NCI-H187 (cell line): ENCODE measurements around the gene WASHC3.
A peak's percentile ranks its signal among the peaks of the same experiment; 100 is the strongest.
"Not testable (repeated sequence)": the region's sequence is repeated elsewhere in the genome, so short reads cannot be mapped to it uniquely, and the experiment has no call there.

Experiments used
- DNase-seq, 2 experiments: peaks; one replicate each; lab custom pipeline; 2025; lab: John Stamatoyannopoulos, UW

Gene WASHC3, protein sequence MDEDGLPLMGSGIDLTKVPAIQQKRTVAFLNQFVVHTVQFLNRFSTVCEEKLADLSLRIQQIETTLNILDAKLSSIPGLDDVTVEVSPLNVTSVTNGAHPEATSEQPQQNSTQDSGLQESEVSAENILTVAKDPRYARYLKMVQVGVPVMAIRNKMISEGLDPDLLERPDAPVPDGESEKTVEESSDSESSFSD

DNA sequence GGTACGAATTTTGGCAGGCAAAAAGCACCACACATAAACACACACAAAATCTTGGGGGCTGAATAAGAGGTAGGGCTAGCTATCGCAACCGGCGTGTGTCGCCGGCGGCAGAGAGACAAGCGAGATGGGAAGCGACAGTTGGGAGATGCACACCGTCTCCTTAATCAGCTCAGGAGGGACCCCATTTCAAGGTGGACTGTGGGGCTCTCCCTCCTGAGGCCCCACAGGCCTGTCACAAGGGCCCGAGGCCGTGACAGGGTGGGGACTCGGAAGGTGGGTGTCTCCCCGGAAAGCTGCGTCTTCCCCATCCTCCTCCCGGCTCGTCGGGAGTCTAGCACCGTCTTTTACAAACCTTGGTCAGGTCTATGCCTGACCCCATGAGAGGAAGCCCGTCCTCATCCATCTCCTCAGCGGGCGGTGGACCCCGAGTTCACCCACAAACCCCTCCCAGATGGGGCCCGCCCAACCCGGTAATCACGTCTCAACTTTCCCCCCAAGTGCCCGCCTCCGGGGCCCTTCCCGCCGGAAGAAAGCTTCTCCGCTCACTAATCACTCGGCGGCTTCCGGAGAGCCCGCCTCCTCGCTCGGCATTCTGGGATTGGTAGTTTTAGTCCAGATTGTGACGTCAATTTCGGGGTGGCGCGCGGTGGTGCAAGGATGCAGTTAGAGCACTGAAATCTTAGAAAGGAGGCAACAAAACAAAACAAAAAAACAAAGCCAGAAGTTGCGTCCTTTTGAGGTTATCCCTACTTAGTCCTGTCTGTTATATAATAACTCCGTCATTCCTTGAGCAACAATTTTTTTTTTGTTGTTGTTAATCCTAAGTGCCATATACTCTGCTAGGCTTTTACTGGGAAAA, at the start of gene WASHC3:
TSS of gene WASHC3 (minus strand) at position 432 of the 859 bp plus-strand sequence. CDS start at position 403, 29 bp downstream.
- DNase-seq, result peak; percentile 83 to 89

DNA sequence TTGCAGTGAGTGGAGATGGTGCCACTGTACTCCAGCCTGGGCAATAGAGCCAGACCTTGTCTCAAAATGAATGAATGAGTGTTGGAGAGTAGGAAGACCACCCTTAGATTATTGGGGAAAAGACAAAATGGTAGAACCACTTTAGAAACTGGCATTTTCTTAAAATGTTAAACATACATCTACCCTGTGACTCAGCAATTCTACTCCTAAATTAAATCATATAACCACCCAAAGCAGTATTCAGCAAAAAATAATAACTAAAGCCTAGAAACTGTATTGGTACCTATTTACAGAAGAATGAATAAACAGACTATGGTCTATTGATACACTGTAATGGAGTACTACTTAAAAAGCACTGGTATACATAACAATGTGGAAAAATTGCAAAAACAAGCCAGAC, 49.0 kb upstream of the WASHC3 start:
- no peak for DNase-seq

- DNase-seq, result no peak
Measured at GRCh38 chr12:102107970-102108369, 46.2 kb upstream of the WASHC3 start.

DNA sequence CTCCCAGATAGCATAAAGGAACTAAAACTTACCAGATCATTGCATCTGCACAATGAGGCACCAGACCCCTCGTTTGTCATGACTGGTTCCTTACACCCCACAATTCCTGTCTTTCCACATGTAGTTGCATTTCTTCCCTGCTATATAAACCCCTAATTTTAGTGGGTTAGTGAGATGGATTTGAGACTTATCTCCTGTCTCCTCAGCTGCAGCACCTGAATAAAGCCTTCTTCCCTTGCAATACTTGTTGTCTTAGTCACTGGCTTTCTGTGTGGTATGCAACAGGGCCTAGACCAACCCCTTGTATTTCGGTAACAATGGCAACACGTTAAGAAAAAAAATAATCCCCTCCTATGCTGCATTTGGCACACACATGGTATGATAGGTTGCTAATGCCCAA, 45.1 kb upstream of the WASHC3 start:
- no peak for DNase-seq

DNA sequence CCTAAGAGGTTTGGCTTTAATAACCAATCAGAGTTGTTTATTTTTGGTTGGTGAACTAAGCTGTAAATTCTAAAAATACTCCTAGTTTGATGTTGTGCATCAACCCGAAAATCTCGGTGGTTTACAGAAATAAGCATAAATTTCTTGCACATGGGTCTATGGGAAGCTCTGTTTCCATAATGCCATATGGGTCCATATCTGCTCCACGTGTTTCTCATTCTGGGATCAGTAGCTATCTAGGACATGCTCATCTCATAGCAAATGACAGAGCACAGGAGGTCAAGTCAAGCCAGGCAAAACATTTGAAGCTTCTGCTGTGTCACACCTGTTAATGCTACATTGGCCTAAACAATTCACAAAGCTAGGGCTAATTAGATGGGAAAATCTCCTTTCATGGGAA, 35.1 kb upstream of the WASHC3 start:
- DNase-seq, result no peak

- DNase-seq, result peak in 1 of 2 experiments; percentile 2
Measured at GRCh38 chr12:102095677-102096263, 34.0 kb upstream of the WASHC3 start.

GRCh38 chr12:102093319-102093718, 31.5 kb upstream of the WASHC3 start:
- no peak for DNase-seq

GRCh38 chr12:102089228-102089835, 27.5 kb upstream of the WASHC3 start:
- DNase-seq, result not testable (repeated sequence)

DNA sequence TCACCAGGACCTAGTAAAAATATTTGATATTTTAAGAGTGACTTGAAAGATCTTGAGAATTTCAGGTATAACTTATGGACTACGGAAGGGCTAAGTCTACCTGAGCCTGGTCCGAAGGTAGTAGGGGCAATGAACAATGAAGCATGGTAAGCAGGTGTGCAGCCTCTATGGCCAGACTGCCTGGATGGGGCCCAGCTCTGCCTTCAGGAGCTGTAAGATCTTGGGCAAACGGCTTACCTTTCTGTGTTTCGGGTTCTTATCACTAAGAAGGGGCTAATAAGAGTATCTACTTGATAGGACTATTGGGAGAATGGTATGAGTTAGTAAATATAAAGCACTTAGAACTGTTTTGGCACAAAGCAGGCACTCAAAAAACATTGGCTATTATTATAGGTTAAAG, 19.1 kb upstream of the WASHC3 start:
- DNase-seq, result no peak

GRCh38 chr12:102072092-102072491, 10.3 kb upstream of the WASHC3 start:
- DNase-seq, result not testable (repeated sequence)

DNA sequence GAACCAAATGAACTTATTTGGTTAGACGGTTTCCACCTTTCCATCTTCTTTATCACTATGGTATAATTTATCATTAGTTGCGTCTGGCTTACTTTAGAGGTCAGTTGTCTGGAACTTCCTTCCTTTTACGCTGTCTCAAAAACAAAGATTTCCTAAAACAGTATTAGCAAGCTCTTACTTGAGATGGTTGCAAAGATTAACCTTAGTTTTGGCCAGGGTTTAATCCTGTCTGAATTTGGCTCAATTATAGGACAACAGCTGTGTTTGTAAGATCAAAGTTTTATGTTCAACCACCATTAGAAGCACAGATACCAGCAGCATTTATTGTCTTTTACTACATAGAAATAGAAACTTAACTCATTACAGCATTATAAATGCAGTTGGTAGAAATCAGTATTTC, 7.9 kb upstream of the WASHC3 start:
- no peak for DNase-seq

GRCh38 chr12:102067574-102068258, 5.9 kb upstream of the WASHC3 start:
- DNase-seq, result no peak

DNA sequence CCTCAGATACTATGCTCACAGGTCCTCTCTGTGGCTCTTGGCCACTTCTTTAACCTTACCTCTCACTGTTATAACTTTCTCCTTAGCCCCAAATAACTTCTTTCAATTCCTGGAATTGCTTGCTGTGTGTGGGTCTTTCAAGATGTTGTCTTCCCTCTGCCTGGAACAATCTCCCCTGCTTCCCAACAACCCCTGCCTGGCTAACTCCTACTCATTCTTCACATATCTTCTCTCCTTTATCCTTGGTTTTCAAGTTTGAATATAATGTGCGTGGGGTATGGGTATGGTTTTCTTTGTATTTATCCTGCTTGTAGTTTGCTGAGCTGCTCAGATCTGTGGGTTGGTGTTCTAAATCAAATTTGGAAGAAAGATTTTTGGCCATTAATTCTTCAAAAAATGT, 2.7 kb upstream of the WASHC3 start:
- DNase-seq, result no peak

- no peak for DNase-seq
Measured at GRCh38 chr12:102063069-102063468, 1.3 kb upstream of the WASHC3 start.

DNA sequence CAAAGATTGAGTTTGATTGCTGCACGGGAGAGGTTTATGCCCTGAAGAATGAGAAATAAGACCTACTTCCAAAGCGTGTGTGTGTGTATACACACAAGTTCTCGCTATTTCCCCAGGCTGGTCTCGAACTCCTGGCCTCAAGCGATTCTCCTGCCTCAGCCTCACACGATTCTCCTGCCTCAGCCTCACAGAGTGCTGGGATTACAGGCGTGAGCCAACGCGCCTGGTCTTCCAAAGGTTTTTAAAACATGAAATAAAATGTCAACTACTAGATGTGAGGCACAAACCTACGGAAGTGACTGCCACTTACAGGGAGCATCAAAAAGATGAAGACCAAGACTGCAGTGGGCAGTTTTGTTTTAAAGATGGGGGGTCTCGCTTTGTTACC, 622 bp upstream of the WASHC3 start:
- no peak for DNase-seq

- no peak for DNase-seq
Measured at GRCh38 chr12:102061096-102061559, 663 bp downstream of the WASHC3 start.

GRCh38 chr12:102059343-102059742, 2.4 kb downstream of the WASHC3 start:
- no peak for DNase-seq

DNA sequence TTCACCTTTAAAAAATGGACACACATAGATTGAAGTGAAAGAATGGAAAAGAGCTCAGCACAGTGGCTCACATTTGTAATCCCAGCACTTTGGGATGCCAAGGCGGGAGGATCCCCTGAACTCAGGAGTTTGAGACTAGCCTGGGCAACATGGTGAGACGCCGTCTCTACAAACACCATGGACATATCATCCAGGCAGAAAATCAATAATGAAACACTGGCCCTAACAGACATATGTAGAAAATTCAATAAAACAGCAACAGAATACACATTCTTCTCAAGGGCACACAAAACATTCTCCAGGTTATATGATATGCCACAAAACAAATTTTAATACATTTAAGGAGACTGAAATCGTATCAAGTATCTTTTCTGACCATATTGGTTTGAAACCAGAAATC, 7.4 kb downstream of the WASHC3 start:
- no peak for DNase-seq

DNA sequence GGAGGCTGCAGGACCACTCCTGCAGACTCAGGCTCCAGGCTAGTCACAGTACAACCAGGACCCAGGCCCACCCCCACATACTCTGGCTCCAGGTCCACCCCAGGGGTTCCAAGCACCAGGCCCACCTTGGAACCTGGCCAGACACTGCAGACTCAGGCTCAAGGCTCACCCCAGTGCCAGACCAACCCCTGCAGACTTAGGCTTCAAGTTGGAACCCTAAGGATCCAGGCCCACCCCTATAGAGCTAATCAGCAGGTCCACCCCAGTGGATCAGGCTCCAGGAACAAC, 8.8 kb downstream of the WASHC3 start:
- no peak for DNase-seq

DNA sequence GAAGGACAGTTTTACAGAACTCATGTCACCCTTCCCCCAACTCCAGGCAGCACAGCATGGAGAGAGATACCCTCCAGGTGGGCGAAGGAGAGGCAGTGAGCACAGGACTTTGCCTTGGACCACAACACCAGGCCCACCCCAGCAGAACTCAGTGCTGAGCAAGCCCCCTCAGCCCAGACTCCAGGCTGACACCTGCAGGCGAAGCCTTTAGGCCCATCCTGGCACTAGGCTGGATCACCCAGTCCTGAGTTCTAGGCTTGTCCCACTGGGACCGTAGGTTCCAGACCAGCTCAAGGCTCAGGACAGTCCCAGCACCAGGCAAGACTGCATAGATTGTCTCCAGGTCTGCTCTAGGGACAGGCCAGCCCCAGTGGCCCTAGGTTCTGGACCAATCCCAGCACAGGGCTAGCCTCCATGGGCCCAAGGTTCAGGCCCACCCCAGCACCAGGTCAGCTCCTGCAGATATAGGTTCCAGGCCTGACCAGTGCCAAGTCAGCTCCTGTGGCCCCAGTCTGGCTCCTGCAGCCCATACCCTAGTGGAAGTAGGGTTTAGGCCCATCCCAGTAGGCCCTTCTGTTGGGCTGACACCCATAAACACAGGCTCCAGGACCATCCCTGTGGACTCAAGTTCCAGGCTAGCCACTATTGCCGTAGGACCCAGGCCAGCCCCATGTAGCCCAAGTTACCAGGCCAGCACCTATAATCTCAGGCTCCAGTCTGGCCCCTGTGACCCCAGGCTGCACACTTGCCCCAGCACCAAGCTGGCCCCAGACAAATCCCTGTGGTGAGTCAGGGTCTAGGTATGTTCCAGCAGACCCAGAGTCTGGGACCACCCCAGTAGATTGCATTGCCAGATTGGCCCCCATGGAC, 9.4 kb downstream of the WASHC3 start:
- no peak for DNase-seq

DNA sequence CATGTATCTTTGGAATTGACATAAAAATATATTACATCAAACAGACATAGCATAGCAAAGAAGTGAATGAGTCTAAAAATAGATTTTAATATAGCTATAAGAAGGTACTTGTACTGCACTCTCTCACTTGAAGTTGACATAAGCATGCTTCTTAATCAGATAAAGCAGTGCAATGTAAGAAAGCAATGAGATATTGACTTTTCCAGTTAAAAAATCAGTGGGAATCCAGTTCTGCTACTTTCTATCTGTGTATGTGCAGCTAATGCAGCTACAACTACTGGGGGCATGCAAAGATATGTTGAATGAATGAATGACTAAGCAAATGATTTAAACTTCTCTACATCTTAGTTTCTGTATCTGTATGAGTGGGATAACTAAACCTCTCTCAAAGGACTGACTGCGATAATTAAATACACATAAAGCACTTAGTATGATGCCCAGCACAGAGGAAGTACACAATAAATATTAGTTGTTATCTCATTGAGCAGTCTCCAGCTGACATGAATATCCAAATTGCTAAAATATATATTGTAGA, 10.3 kb downstream of the WASHC3 start:
- no peak for DNase-seq
